HCT116 (cell line): ENCODE results near the gene TTYH2. TPM values are rescaled to one million over a fixed set of nuclear protein-coding genes. Genes with fewer than 3 reads are reported as not detected.
A peak's percentile ranks its signal among the peaks of the same experiment; 100 is the strongest.

Experiments used
- ATAC-seq: fragments of 200-7000 bp; cut with Tn5 transposase; 2 replicates; pipeline ENCODE4 v1.9.1; 2020; ENCODE audit warnings: mild to moderate bottlenecking, moderate library complexity
- BruUV-seq: library from RNA; stranded (reverse); fragments of 400-500 nt; replicated peaks from 2 replicates; lab custom pipeline; 2021; lab: Mats Ljungman, UMichigan
- CTCF ChIA-PET: fragments of 300-600 bp; sonication (Branson Sonifier 250); formaldehyde crosslinking; loops from one replicate; lab custom pipeline; 2021; ENCODE audit warnings: antibody characterized with exemption; lab: Charles Lee
- POLR2A ChIA-PET: fragments of 300-600, 350-600 bp; sonication (Branson Sonifier 250); formaldehyde crosslinking; loops from one replicate; lab custom pipeline; 2021; ENCODE audit warnings: antibody characterized with exemption; lab: Charles Lee
- RAD21 ChIA-PET, 2 experiments: fragments of 300-600 bp; sonication (Branson Sonifier 250); formaldehyde crosslinking; loops; one replicate each; lab custom pipeline; 2023; ENCODE audit warnings: low total read pairs in 2 of 2; ENCODE audit not compliant: uncharacterized antibody in 2 of 2, unreplicated experiment in 2 of 2, low non-redundant PET in 1 of 2; lab: Charles Lee
- DNase-seq: peaks from one replicate; pipeline ENCODE4 v3.0.0-alpha.2; 2010; ENCODE audit warnings: low read depth, low spot score
- H2AFZ ChIP-seq: fragments of 200-600 bp; shearing (Covaris generic), sonication (generic); 2 replicates; pipeline ENCODE4 v1.6.1; 2017; ENCODE audit warnings: low read depth, mixed run types, mixed read lengths, antibody characterized with exemption, low read length; ENCODE audit not compliant: poor library complexity, severe bottlenecking
- H3K27ac ChIP-seq: 2 replicates; pipeline ENCODE4 v1.5.1; 2012; ENCODE audit warnings: low read depth, low read length
- H3K27me3 ChIP-seq: fragments of 200-600 bp; sonication (generic); 2 replicates; pipeline ENCODE4 v1.6.1; 2016; ENCODE audit warnings: mixed run types, low read length, mixed read lengths; ENCODE audit not compliant: insufficient read depth
- H3K36me3 ChIP-seq, 2 experiments: fragments of 200-500 bp in 1 of 2; fragments of 200-600 bp in 1 of 2; sonication (Bioruptor generic) in 1 of 2; sonication (generic) in 1 of 2; 2 replicates each; pipeline versions ENCODE4 v1.5.1 to v1.6.1; 2014 to 2016; ENCODE audit warnings: low read length in 2 of 2, inconsistent platforms in 1 of 2, mixed read lengths in 1 of 2, mixed run types in 1 of 2; ENCODE audit not compliant: insufficient read depth in 2 of 2, control insufficient read depth in 1 of 2
- H3K4me1 ChIP-seq, 2 experiments: fragments of 200-600 bp in 1 of 2; sonication (generic) in 1 of 2; 2 replicates each; pipeline versions ENCODE4 v1.5.1 to v1.6.1; 2012 to 2017; ENCODE audit warnings: low read length in 2 of 2, inconsistent platforms in 1 of 2, mild to moderate bottlenecking in 1 of 2, mixed read lengths in 1 of 2, mixed run types in 1 of 2, moderate library complexity in 1 of 2; ENCODE audit not compliant: insufficient read depth in 2 of 2, control insufficient read depth in 1 of 2
- H3K4me2 ChIP-seq: fragments of 200-600 bp; sonication (generic); 2 replicates; pipeline ENCODE4 v1.6.1; 2017; ENCODE audit warnings: mixed run types, low read length, mixed read lengths
- H3K4me3 ChIP-seq, 2 experiments: fragments of 200-600 bp in 1 of 2; sonication (generic) in 1 of 2; replicated peaks in 1 of 2; 2 replicates each; pipeline ENCODE4 v1.5.1; 2011 to 2016; ENCODE audit warnings: low read length in 2 of 2, control low read depth in 1 of 2, low read depth in 1 of 2, mild to moderate bottlenecking in 1 of 2, mixed read lengths in 1 of 2, mixed run types in 1 of 2
- H3K79me2 ChIP-seq: fragments of 200-600 bp; sonication (generic); 2 replicates; pipeline ENCODE4 v1.6.1; 2017; ENCODE audit warnings: mild to moderate bottlenecking, mixed run types, low read length, moderate library complexity, mixed read lengths; ENCODE audit not compliant: insufficient read depth
- H3K9ac ChIP-seq: fragments of 200-600 bp; sonication (generic); 2 replicates; pipeline ENCODE4 v1.6.1; 2016; ENCODE audit warnings: low read length, mixed read lengths
- H3K9me2 ChIP-seq: fragments of 200-600 bp; sonication (generic), shearing (Covaris generic); 2 replicates; pipeline ENCODE4 v1.6.1; 2017; ENCODE audit warnings: mixed run types, mild to moderate bottlenecking, moderate library complexity; ENCODE audit not compliant: insufficient read depth
- H3K9me3 ChIP-seq, 2 experiments: fragments of 200-500 bp in 1 of 2; fragments of 200-600 bp in 1 of 2; sonication (Bioruptor generic) in 1 of 2; sonication (generic) in 1 of 2; 2 replicates each; pipeline ENCODE4 v1.6.1; 2014 to 2017; ENCODE audit warnings: low read length in 2 of 2, mixed read lengths in 2 of 2, inconsistent platforms in 1 of 2, low read depth in 1 of 2, mild to moderate bottlenecking in 1 of 2, mixed run types in 1 of 2, moderate library complexity in 1 of 2; ENCODE audit not compliant: control insufficient read depth in 1 of 2, insufficient read depth in 1 of 2
- H4K20me1 ChIP-seq: fragments of 200-600 bp; sonication (generic), shearing (Covaris generic); 2 replicates; pipeline ENCODE4 v1.6.1; 2017; ENCODE audit warnings: mixed run types, mild to moderate bottlenecking, moderate library complexity; ENCODE audit not compliant: insufficient read depth
- EZH2 ChIP-seq: fragments of 200-600 bp; sonication (generic); IDR thresholded peaks from 2 replicates; pipeline ENCODE4 v1.6.1; 2017; ENCODE audit warnings: antibody characterized with exemption, mixed run types
- FOSL1 ChIP-seq: IDR thresholded peaks from 2 replicates; pipeline ENCODE4 v1.6.1; 2012; ENCODE audit warnings: low read depth
- POLR2A ChIP-seq: IDR thresholded peaks from 2 replicates; pipeline ENCODE4 v1.7.0; 2011; ENCODE audit warnings: borderline replicate concordance; ENCODE audit not compliant: insufficient read depth, insufficient read length; ENCODE audit errors: extremely low read depth
- SP1 ChIP-seq: IDR thresholded peaks from 2 replicates; pipeline ENCODE4 v1.6.1; 2012; ENCODE audit warnings: low read depth
- SRF ChIP-seq: IDR thresholded peaks from 2 replicates; pipeline ENCODE4 v1.6.1; 2012; ENCODE audit warnings: low read depth
- ZFX ChIP-seq: fragments of 450-650 bp; IDR thresholded peaks from 2 replicates; pipeline ENCODE4 v1.6.1; 2017
- ZNF274 ChIP-seq: fragments of 200-500 bp; sonication (Bioruptor generic); IDR thresholded peaks from 2 replicates; pipeline ENCODE4 v1.6.1; 2014; ENCODE audit warnings: mild to moderate bottlenecking, low read depth, low read length, inconsistent platforms
- intact Hi-C: fragments of 100-400 bp; cut with micrococcal nuclease; formaldehyde crosslinking; loops from 2 replicates; pipeline ENCODE4 v1.10.0; 2022
- total RNA-seq: library from RNA; stranded (reverse); gene quantifications from one replicate; pipeline ENCODE4 v1.2.1, GENCODE V29; 2021; ENCODE audit not compliant: unreplicated experiment

TTYH2 gene
- total RNA-seq, 1 experiment from 2014 or later, result 10.8 TPM

- Histone ChIP-seq H3K27ac (no peak overlapping the region), H2AFZ (no peak overlapping the region), H3K4me3 (no peak overlapping the region), H3K27me3 (no peaks in the 10 kb centered on the region), H4K20me1 (no peaks in the 10 kb centered on the region), H3K4me2 (no peak overlapping the region), H3K9me3 (no peaks in the 10 kb centered on the region), H3K9me2 (no peaks in the 10 kb centered on the region), H3K79me2 (no peaks in the 10 kb centered on the region), H3K9ac (no peak overlapping the region), H3K36me3 (peaks cover 0 to 4% of the 10 kb centered on the region in 2 experiments; a peak in 1 of 4 replicates), H3K4me1 (no peaks in the 10 kb centered on the region)
- no peak for TF ChIP-seq EZH2
- TF ChIP-seq ZFX, result peak; percentile 5; the same call in 1 of the 2 replicates
- no peak for TF ChIP-seq ZNF274
- intact Hi-C loops, result no loop called here
- no TSS peak for BruUV-seq
- ChIA-PET CTCF (no interaction called here), POLR2A (no interaction called here), RAD21 (no interaction called here)
- DNase-seq (no peak), ATAC-seq (no peak)
These were observed 20.6 kb downstream of the TTYH2 start for GRCh38 chr17:74233937-74234336.

DNA sequence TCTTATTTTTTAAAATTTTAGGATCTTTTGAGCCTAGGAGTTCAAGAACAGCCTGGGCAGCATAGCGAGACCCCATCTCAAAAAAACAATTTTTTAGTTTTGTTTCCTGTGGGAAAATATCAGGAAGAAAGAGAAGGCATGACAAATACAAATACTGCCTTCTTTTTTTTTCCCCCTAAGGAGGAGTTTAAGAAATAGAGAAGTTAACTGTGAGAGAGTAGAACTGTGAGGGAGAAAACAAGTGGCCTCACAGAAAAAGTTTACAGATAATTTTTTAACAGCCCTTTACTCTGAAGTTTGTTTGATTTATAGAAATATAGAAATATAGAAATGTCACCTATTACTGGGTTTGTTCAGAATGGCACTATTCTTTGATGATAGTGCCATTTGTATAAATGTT, 21.1 kb downstream of the TTYH2 start:
- no peak for TF ChIP-seq SRF
- no peak for TF ChIP-seq ZNF274
- TF ChIP-seq SP1, result no peak
- TF ChIP-seq FOSL1, result no peak
- TF ChIP-seq POLR2A, result no peak
- no TSS peak for BruUV-seq
- H3K9me3 ChIP-seq, result no peaks in the 10 kb centered on the region
- intact Hi-C loops, result no loop called here
- no peak overlapping the region for H3K27ac ChIP-seq
- H3K9ac ChIP-seq, result no peak overlapping the region
- H3K9me2 ChIP-seq, result no peaks in the 10 kb centered on the region
- H3K79me2 ChIP-seq, result no peaks in the 10 kb centered on the region
- ChIA-PET POLR2A (no interaction called here), RAD21 (no interaction called here), CTCF (no interaction called here)
- peaks cover 0 to 4% of the 10 kb centered on the region in 2 experiments; a peak in 1 of 4 replicates for H3K36me3 ChIP-seq
- H3K4me2 ChIP-seq, result no peak overlapping the region
- H3K4me3 ChIP-seq, result no peak overlapping the region
- ATAC-seq (no peak), DNase-seq (no peak)
- H4K20me1 ChIP-seq, result no peaks in the 10 kb centered on the region
- no peaks in the 10 kb centered on the region for H3K27me3 ChIP-seq
- H3K4me1 ChIP-seq, result no peaks in the 10 kb centered on the region
- H2AFZ ChIP-seq, result no peak overlapping the region
